Stimulated activated naive CD8-positive, alpha-beta T cell treated with anti-CD3 and anti-CD28 coated beads, Interleukin-15, amount 100 ng/mL, for 72 hours (primary cell): ENCODE measurements around the gene CD274.
A peak's percentile ranks its signal among the peaks of the same experiment; 100 is the strongest.
"Not testable (repeated sequence)": the region's sequence is repeated elsewhere in the genome, so short reads cannot be mapped to it uniquely, and the experiment has no call there.

Experiments used
- ATAC-seq: fragments of 150-1000 bp; cut with Tn5 transposase; 2 replicates; pipeline ENCODE4 v1.10.0; 2021; ENCODE audit warnings: mild to moderate bottlenecking, moderate library complexity
- DNase-seq, 2 donors: peaks; one replicate each; pipeline ENCODE4 v3.0.0; 2021 to 2022
- H3K27ac Mint-ChIP-seq, 2 donors: one replicate each; pipeline ENCODE4 v1.8.0; 2022; ENCODE audit warnings: mild to moderate bottlenecking in 2 of 2, mixed read lengths in 2 of 2, moderate library complexity in 2 of 2
- H3K27me3 Mint-ChIP-seq: one replicate; pipeline ENCODE4 v1.8.0; 2022; ENCODE audit warnings: mixed read lengths
- H3K4me1 Mint-ChIP-seq: one replicate; pipeline ENCODE4 v1.8.0; 2022; ENCODE audit warnings: mild to moderate bottlenecking, mixed read lengths
- H3K4me3 Mint-ChIP-seq, 2 donors: one replicate each; pipeline ENCODE4 v1.8.0; 2022; ENCODE audit warnings: mild to moderate bottlenecking in 2 of 2, mixed read lengths in 2 of 2, moderate library complexity in 1 of 2
- H3K9me3 Mint-ChIP-seq, 2 donors: one replicate each; pipeline ENCODE4 v1.8.0; 2022; ENCODE audit warnings: mixed read lengths in 2 of 2

Gene CD274

DNA sequence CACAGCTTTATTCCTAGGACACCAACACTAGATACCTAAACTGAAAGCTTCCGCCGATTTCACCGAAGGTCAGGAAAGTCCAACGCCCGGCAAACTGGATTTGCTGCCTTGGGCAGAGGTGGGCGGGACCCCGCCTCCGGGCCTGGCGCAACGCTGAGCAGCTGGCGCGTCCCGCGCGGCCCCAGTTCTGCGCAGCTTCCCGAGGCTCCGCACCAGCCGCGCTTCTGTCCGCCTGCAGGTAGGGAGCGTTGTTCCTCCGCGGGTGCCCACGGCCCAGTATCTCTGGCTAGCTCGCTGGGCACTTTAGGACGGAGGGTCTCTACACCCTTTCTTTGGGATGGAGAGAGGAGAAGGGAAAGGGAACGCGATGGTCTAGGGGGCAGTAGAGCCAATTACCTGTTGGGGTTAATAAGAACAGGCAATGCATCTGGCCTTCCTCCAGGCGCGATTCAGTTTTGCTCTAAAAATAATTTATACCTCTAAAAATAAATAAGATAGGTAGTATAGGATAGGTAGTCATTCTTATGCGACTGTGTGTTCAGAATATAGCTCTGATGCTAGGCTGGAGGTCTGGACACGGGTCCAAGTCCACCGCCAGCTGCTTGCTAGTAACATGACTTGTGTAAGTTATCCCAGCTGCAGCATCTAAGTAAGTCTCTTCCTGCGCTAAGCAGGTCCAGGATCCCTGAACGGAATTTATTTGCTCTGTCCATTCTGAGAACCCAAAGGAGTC lies at the start of gene CD274:
TSS of gene CD274 (plus strand) at position 184 of the 733 bp plus-strand sequence. CDS start 5,572 bp downstream, outside the sequence.
- H3K27me3 Mint-ChIP-seq: no peaks in the 10 kb centered on the region
- peaks cover 84% of the 10 kb centered on the region for H3K4me1 Mint-ChIP-seq
- ATAC-seq (peak; percentile 83), DNase-seq (peak; percentile 79 to 90)
- H3K4me3 Mint-ChIP-seq: peak within 1 kb of the TSS; percentile 81 to 93
- peak within 1 kb of the TSS; percentile 79 to 92 for H3K27ac Mint-ChIP-seq
- no peaks in the 10 kb centered on the region for H3K9me3 Mint-ChIP-seq

DNA sequence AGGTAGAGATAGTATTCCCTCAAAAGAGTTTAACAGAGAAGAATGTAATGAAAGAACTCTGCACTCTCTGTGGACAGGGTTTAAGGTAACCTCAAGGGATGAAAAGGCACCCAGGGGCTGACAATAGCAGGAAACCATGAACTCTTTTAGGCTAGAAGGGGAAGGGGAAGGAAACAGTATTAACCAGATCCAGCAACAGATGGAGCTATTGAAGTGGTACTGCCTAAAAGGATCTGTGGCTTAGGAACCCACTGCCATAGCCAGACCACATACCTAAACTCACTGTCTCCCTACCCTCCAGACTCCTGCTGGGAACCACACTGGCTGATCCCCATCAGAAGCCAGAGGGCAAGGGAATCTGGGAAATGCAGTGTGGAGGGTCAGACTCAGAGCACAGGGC lies 48.1 kb upstream of the CD274 start:
- Mint-ChIP-seq H3K27me3 (no peaks in the 10 kb centered on the region), H3K9me3 (peaks cover 7 to 24% of the 10 kb centered on the region in 2 donors), H3K27ac (peak overlapping the region in 1 of 2 donors; percentile 14), H3K4me3 (peak overlapping the region in 1 of 2 donors; percentile 68), H3K4me1 (peaks cover 37% of the 10 kb centered on the region)
- DNase-seq (no peak), ATAC-seq (no peak)

DNA sequence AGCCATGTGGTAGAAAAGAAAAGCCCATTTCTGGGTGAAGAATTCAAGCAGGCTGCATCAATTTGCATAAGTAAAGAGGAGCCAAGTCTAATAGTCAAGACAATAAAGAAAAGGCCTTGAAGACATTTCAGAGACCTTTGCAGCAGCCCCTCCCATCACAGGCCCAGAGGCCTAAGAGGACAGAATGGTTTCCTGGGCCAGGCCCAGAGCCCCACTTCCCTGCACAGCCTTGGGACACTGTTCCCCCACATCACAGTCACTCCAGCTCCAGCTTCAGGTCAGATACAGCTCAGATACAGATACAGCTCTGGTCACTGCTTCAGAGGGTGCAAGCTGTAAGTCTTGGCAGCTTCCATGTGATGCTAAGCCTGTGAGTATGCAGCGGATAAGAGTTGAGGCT lies 41.7 kb upstream of the CD274 start:
- Mint-ChIP-seq H3K4me3 (no peak overlapping the region), H3K27me3 (no peaks in the 10 kb centered on the region), H3K9me3 (peaks cover 28 to 53% of the 10 kb centered on the region in 2 donors), H3K27ac (no peak overlapping the region), H3K4me1 (peaks cover 15% of the 10 kb centered on the region)
- ATAC-seq: no peak
- no peak for DNase-seq

GRCh38 chr9:5416953-5417352 lies 33.4 kb upstream of the CD274 start:
- Mint-ChIP-seq H3K4me3 (no peak overlapping the region), H3K27ac (no peak overlapping the region), H3K27me3 (no peaks in the 10 kb centered on the region), H3K4me1 (peaks cover 15% of the 10 kb centered on the region), H3K9me3 (peaks cover 16 to 19% of the 10 kb centered on the region in 2 donors)
- no peak for DNase-seq
- ATAC-seq: no peak

GRCh38 chr9:5418481-5418880 lies 31.9 kb upstream of the CD274 start:
- Mint-ChIP-seq H3K27ac (no peak overlapping the region), H3K27me3 (no peaks in the 10 kb centered on the region), H3K9me3 (peaks cover 7 to 19% of the 10 kb centered on the region in 2 donors), H3K4me1 (peaks cover 15% of the 10 kb centered on the region), H3K4me3 (no peak overlapping the region)
- DNase-seq (no peak), ATAC-seq (no peak)

DNA sequence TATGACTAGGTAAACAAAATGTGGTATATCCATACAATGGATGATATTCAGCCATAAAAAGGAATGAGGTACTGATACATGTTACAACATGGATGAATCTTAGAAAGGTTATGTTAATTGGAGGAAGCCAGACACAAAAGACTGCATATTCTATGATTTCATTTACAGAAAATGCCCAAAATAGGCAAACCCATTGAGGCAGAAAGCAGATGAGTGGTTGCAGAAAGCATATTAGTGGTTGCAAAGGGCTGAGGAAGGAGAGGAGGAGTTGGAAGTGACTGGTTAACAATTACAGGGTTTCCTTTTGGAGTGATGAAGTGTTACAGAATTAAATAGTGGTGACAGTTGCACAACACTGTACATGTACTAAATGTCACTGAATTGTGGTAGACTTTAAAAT lies 30.4 kb upstream of the CD274 start:
- peaks cover 15% of the 10 kb centered on the region for H3K4me1 Mint-ChIP-seq
- no peak for ATAC-seq
- H3K27ac Mint-ChIP-seq: no peak overlapping the region
- no peak overlapping the region for H3K4me3 Mint-ChIP-seq
- peaks cover 0 to 9% of the 10 kb centered on the region in 2 donors for H3K9me3 Mint-ChIP-seq
- H3K27me3 Mint-ChIP-seq: no peaks in the 10 kb centered on the region
- DNase-seq: no peak

DNA sequence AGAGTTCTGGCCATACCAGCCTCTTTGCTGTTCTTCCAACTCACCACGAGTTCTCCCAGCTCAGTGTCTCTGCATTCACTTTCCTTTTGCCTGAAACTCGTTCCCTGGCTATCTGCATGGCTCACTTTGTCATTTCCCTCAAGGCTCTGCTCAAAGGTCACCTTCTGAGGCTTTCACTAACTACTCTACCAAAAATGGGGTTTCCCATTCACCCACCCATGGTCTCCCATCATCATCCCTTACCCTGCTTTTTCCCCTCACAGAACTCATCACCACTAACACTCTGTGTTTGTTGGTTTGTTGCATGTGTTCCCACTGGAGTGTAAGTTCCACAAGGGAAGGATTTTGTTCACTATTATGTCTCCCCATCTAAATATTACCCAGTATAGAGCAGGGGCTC lies 29.2 kb upstream of the CD274 start:
- no peak overlapping the region for H3K27ac Mint-ChIP-seq
- ATAC-seq (no peak), DNase-seq (no peak)
- H3K4me1 Mint-ChIP-seq: peaks cover 15% of the 10 kb centered on the region
- no peaks in the 10 kb centered on the region for H3K9me3 Mint-ChIP-seq
- no peak overlapping the region for H3K4me3 Mint-ChIP-seq
- no peaks in the 10 kb centered on the region for H3K27me3 Mint-ChIP-seq

GRCh38 chr9:5422276-5422675 lies 28.1 kb upstream of the CD274 start:
- ATAC-seq (no peak), DNase-seq (no peak)
- H3K9me3 Mint-ChIP-seq: no peaks in the 10 kb centered on the region
- no peak overlapping the region for H3K4me3 Mint-ChIP-seq
- peaks cover 11% of the 10 kb centered on the region for H3K4me1 Mint-ChIP-seq
- no peaks in the 10 kb centered on the region for H3K27me3 Mint-ChIP-seq
- no peak overlapping the region for H3K27ac Mint-ChIP-seq

GRCh38 chr9:5425006-5425628 lies 25.2 kb upstream of the CD274 start:
- DNase-seq (no peak), ATAC-seq (peak; percentile 50)
- H3K4me3 Mint-ChIP-seq: no peak overlapping the region
- peaks cover 10% of the 10 kb centered on the region for H3K4me1 Mint-ChIP-seq
- no peak overlapping the region for H3K27ac Mint-ChIP-seq
- H3K9me3 Mint-ChIP-seq: no peaks in the 10 kb centered on the region
- H3K27me3 Mint-ChIP-seq: no peaks in the 10 kb centered on the region

DNA sequence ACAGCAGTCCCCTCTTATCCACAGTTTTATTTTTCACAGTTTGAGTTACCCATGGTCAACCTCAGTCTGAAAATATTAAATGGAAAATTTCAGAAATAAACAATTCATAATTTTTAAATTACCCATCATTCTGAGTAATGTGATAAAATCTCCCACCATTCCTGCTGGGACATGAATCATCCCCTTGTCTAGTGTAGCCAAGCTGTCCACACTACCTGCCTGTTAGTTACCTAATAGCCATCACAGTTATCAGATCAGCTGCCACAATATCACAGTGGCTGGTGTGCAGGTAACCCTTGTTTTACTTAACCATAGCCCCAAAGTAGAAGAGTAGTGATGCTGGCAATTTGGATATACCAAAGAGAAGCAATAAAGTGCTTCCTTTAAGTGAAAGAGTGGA lies 23.3 kb upstream of the CD274 start:
- DNase-seq: no peak
- Mint-ChIP-seq H3K27ac (no peak overlapping the region), H3K4me1 (no peaks in the 10 kb centered on the region), H3K27me3 (no peaks in the 10 kb centered on the region), H3K4me3 (no peak overlapping the region), H3K9me3 (no peaks in the 10 kb centered on the region)
- ATAC-seq: no peak

DNA sequence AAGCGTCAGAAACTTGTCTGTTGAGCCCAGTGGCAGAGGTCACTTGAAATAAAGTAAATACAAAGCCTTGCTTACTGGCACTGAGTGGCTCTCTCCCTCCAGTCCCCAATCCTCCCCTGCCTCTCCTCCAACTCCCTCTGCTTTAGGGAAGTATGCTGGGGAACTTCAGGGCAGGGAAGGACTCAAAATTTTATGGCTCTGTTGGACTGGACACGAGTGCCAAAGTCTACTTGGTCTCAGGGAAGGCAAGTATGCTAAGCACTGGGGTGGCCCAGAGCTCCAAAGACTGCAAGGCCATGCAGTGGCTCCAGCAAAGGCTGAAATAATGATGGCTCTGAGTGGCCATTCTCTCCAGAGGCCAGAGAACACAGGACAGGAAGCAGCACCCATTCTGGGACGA lies 22.2 kb upstream of the CD274 start:
- DNase-seq (no peak), ATAC-seq (no peak)
- no peaks in the 10 kb centered on the region for H3K27me3 Mint-ChIP-seq
- H3K4me3 Mint-ChIP-seq: no peak overlapping the region
- no peaks in the 10 kb centered on the region for H3K4me1 Mint-ChIP-seq
- H3K27ac Mint-ChIP-seq: no peak overlapping the region
- H3K9me3 Mint-ChIP-seq: no peaks in the 10 kb centered on the region

DNA sequence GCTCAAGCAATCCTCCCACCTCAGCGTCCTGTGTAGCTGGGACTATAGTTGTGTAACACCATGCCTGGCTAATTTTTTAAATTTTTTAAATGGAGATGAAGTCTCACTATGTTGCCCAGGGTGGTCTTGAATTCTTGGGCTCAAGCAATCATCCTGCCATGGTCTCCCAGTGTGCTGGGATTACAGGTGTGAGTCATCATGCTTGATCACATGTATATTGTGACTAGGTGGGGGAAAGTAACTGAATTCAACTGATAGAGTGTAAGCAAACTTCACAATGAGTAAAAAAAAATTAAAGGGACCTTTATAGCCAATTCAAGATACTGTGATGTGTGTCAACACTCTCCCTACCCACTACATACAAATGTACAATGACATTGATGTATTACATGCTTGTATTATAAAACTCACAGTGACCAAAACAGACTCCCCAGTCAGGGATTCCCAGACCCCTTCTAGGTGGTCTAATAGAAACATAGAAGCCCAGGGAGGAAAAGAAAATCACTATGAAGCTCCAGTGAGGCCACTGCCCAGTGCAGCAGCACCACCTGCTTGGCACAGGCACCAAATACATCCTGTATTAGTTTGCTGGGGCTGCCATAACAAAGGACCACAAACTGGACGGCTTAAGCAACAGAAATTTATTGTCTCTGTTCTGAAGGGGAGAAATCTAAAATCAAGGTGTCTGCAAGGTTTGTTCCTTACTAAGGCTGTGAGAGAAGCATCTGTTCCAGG lies 21.4 kb upstream of the CD274 start:
- H3K27ac Mint-ChIP-seq: peak overlapping the region in 1 of 2 donors; percentile 22
- no peaks in the 10 kb centered on the region for H3K27me3 Mint-ChIP-seq
- DNase-seq (no peak), ATAC-seq (no peak)
- no peaks in the 10 kb centered on the region for H3K9me3 Mint-ChIP-seq
- H3K4me1 Mint-ChIP-seq: no peaks in the 10 kb centered on the region
- no peak overlapping the region for H3K4me3 Mint-ChIP-seq

DNA sequence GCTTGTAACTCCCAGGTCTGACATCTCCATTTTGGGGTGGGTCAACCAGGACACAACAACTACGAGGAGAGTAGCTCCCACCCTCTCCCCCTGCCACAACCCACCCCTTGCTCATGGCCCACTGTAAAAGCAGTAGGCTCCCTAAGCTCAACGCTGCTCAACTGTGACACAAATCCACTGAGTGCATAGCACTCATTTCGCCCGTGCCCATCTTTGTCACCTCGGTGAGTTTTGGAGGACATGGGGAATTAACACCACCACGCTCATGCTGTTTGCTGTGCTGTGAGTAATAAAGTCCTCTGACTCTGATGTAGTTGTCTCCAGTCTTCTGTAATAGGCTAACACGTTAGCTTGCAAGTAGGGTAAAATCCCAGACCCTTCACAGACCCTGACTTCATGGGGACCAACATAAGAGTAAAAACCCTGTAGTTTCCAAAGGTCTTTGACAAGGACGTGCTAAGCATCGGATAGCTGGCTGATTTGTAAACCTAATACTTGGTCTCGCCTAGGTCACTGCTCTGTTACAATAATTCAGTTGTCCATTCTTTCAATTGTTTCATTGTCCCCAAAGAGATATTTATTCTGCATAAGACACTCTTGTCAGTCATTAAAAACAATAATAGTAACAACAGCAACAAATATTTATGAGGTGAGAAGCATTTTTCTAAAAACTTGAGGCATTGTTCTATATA lies 20.3 kb upstream of the CD274 start:
- no peak for ATAC-seq
- DNase-seq: no peak
- no peak overlapping the region for H3K4me3 Mint-ChIP-seq
- peaks cover under 1% of the 10 kb centered on the region for H3K4me1 Mint-ChIP-seq
- H3K27ac Mint-ChIP-seq: no peak overlapping the region
- H3K27me3 Mint-ChIP-seq: no peaks in the 10 kb centered on the region
- H3K9me3 Mint-ChIP-seq: peaks cover under 1 to 1% of the 10 kb centered on the region in 2 donors

DNA sequence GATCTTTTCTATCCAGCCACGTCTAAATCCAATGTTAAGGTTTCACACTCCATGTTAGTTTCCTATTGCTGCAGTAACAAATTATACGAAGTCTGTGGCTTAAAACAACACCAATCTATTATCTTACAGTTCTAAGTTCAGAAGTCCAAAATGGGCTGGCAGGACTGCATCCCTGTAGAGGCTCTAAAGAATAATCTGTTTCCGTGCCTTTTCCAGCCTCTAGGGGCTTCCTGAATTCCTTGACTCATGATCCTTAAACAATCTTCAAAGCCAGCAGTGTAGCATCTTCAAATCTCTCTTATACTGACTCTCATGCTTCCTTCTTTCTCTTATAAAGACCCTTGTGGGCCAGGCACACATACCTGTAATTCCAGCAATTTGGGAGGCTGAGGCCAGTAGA lies 19.4 kb upstream of the CD274 start:
- Mint-ChIP-seq H3K9me3 (peaks cover 6 to 7% of the 10 kb centered on the region in 2 donors), H3K4me3 (no peak overlapping the region), H3K4me1 (peaks cover 9% of the 10 kb centered on the region), H3K27ac (peak overlapping the region in 1 of 2 donors; percentile 7), H3K27me3 (no peaks in the 10 kb centered on the region)
- DNase-seq (no peak), ATAC-seq (no peak)

DNA sequence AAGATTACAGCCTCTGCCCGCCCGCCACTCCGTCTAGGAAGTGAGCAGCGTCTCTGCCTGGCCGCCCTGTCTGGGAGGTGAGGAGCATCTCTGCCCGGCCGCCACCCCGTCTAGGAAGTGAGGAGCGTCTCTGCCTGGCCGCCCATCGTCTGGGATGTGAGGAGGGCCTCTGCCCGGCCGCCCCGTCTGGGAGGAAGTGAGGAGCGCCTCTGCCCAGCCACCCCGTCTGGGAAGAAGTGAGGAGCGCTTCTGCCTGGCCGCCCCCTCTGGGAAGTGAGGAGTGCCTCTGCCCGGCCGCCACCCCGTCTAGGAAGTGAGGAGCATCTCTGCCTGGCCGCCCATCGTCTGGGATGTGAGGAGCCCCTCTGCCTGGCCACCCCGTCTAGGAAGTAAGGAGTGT lies 17.5 kb upstream of the CD274 start:
- H3K4me1 Mint-ChIP-seq: peaks cover 25% of the 10 kb centered on the region
- H3K27ac Mint-ChIP-seq: not testable (repeated sequence)

More for the DNA sequence above, 17.5 kb upstream of the CD274 start:
- H3K4me3 Mint-ChIP-seq, DNase-seq, H3K27me3 Mint-ChIP-seq, ATAC-seq, H3K9me3 Mint-ChIP-seq: not testable (repeated sequence)
